ENCODE data around the gene UBE2V1.

The UBE2V1 gene

DNA sequence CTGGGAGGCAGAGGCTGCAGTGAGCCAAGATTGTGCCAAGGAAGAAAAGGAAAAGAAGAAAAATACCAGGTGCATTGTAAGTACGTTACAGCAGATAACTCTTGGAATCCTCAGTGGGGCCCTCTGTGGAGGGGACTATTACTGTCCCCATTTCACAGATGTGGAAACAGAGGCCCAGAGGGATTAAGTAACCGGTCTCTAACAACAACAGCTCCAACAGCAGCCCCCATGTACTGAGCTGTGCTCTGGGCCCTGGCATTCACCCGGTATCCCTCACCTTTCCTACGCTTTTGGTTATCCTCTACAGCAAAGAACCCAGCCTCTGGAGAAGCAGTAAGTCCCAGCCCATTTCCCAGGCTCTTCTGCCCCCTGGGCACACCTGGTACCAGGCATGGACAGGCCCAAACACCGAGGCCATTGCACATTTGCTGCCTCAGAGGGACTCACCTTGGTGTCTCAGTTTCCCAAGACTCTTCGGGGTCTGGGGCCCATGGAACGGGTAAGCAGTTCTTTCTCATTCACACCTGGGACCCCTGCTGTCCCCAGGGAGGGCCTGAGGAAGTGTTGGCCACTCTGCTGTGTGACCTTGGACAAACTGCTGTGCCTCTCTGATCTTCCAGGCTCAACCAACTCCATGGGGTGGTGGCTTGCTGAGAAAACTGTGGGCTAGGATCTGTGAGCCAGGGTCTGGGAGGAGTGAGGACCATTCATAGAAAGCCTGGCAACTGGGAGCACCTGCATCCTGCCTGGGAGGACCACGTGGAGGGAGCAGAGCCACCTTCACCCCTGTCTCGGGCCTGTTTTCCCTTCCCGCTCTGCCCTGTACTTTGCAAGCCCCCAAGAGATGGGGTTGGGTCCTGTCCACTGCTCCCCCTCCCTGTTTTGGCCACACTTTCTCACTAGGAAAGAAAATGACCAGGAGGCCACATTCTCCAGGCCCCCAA lies 70.3 kb downstream of the UBE2V1 start:
- no peak for DNase-seq

DNA sequence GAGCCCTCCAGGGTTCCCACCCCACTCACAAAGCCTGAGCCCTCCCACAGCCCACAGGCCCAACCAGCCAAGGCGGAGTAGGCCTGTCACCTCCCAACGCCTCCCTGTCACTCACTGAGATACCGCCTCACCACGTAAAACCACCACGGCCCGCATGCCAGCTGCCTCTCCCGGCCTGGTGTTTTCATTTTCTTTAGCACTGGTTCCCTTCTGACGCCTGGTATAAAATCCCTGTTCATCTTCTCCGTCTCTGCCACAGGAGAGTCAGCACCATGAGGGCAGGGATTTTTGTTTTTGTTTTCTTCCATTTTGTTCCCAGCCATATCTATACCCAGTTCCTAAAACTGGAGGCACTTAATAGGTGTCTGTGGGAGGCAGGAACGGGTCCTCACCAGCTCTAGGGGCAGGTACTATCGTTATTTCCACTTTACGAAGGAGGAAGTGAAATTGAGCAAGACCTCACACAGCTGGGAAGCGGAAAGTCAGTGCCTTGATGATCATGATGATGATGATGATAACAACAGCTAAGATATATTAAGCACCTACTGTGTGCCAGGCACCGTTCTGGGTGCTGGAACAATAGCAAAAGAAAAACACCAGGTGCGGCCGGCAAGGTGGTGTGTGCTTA lies 71.6 kb downstream of the UBE2V1 start:
- DNase-seq = no peak

DNA sequence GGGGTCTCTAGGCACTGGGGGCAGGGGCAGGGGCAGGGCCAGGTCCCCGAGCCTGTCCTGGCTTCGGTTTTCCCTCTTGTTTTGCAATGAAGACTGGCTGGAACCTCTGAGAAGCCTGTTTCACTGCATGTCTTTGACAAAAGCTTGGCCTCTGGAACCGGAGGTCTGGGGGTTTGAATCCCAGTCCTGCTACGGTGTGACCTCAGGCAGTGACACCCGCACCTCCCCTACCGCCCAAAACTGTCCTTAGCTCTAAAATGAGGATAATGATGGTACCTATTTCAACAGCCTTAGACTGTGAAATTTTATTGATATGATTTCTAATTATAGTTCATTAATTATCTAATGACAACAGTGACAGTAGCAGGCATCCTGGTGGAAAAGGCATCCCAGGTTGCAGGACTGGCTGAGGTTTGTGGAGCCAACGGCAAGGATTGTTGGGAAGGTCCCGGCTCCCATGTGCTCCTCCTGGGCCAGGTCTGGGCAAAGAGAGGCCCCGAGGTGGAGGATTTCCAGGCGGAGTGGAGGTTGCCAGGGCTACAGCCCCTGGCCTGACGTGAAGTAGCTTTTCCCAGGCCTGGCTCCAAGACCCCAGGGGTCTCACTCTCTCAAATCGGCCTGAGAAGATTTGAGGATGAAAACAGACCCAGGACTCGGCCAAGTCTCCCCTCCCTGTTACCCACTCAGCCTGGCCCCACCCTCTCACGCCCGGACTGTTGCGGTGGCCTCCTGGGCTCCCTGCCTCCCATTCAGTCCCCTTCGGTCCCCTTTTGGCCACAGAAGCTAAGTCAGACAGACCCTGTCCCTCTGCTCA lies 72.3 kb downstream of the UBE2V1 start:
- no peak for DNase-seq

DNA sequence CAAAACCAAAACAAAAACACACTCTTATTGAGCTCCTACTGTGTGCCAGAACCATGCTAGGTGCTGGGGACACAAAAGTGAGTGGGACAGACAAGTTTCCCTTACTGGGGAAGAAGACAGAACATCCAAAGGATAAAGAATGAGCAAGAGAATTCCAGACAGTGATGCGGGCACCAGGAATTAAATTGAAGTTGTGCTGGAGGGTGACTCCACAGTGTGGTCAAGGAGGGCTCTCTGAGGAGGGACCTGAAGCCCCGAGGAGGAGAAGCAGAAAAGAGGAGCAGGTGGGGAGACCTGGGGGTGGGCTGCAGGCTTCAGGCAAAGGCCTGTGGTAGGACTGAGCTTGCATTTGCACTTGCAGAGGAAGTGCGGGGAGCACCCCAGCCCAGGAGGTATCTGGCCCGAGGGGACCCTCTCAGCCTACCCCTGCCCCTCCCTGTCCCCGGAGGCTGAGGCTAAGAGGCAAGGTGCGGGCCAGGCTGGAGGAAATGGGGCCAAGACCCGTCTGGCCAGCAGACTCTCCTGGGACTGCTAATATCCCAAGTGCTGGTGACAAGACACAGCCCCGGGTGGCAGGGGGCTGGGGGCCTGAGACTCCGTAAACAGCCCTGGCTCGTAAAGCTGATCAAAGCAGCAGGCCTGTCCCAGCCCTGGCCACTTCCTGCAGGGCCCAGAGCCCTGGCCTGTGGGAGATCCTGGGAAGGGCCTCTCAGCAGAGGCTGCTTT lies 73.1 kb downstream of the UBE2V1 start:
- DNase-seq = no peak

DNA sequence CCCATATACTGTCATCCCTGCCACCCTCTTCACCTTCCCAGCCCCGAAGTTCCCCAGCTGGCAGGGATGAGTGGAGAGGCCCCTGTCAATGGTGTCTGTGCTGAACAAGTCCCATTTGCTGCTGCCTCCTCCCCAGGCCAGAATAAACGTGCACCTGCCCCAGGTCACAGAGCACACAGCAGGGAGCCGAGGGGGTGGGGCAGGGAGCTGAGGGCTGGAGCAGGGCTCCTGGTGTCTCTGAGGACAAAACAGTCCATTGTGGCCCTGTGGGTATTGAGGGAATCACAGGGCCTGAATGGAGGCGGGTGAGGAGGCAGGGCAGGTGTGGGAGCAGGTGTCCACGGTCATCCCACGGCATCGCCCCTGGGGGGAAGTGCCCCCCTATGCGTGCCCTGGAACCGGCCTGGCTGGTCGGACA lies 74.4 kb downstream of the UBE2V1 start:
- no peak for DNase-seq

DNA sequence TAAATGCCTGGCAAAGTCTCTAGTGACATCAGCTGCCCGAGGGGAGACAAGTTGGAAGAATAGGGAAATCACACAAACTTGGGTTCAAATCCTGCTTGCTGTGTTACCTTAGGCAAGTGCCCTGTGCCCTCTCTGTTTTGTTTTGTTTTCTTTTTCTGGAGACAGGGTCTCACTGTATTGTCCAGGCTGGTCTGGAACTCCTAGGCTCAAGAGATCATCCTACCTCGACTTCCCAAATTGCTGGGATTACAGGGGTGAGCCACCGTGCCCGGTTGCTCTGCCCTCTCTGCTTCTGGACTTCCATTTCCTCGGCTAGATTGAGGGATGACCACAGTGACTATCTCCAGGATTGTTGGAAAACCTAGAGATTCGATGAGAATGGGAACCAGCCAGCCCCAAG lies 74.8 kb downstream of the UBE2V1 start:
- DNase-seq = no peak

DNA sequence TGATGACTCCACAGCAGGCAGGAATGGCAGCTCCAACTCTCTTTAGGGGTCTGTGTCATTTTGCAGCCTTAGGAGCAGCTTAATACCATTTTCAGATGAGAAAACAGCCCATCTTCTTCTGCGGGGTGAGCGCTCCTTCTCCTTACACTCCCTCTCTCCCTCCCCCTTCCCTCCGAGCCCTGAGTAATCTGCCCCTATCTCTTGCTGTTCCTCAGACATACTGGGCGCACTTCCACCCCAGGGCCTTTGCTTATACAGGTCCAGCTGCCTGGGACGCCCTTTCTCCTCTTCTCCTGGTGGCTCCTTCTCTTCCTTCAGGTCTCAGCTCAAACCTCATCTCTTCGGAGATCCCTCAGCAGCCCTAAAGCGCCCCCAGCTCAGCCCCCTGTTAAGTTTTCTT lies 75.4 kb downstream of the UBE2V1 start:
- DNase-seq = no peak

DNA sequence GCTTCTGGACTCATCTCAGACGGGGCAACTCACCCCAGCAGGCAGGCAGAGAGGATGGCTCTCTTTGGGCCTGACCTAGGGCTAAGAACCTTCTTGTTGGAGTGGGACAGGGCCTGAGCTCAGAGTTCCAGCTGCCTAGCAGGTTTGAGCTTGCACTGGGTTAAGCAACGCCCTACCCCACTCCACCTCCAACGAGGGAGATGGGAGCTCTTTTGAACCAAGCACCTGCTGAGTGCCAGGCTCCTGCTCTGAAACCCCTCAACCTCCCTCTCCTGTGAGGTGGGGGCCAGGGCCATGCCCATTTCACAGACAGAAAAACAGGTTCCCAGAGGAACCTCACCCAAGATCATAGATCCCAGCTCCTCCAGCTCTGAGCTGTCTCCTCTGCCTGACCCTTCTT lies 75.8 kb downstream of the UBE2V1 start:
- no peak for DNase-seq

DNA sequence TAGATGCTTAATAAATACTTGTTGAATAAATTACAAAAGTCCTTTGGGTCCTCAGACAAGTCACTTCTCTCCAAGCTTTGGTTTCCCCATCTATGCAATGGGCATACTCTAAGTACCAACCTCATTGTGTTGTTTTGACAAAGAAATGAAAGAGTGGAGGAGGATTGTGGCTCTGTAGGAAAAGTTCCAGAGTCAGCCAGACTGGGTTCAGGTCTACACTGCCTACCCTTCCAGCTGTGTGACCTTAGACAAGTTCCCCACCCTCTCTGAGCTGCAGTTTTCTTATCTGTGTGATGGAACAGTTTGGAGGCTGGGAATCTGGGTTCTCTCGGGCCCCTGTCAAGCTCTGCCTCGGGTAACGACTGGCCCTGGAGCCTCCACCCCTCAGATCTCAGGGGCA lies 76.2 kb downstream of the UBE2V1 start:
- no peak for DNase-seq

DNA sequence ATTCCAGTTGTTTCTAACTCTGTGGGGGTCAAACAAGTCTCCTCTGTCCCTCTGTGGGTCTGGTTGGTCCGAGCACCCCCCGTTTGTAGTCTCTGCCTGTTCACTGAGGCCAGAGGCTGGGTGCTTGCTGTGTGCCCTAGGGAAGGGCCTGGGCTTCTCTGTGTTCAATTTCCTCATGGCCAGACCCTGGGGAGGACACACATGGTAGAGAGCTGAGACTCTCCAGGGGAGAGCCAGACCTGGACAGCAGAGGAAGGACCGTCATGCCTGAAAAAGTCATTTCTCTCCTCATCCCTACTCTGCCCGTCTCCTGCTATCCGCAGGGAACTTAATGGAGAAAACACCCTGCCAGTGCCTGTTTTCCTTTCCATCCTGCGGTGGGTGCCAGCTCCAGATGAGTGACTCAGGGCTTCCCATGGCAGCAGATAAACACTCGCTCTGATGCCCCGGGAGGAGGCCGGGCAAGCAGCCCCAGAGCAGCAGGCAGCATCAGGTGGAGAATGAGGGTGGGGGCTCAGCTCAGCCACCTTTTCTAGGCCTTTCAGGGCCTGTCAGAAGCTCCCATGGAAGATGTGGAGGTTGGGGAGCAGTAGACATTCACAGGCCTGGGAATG lies 78.3 kb downstream of the UBE2V1 start:
- DNase-seq = no peak

DNA sequence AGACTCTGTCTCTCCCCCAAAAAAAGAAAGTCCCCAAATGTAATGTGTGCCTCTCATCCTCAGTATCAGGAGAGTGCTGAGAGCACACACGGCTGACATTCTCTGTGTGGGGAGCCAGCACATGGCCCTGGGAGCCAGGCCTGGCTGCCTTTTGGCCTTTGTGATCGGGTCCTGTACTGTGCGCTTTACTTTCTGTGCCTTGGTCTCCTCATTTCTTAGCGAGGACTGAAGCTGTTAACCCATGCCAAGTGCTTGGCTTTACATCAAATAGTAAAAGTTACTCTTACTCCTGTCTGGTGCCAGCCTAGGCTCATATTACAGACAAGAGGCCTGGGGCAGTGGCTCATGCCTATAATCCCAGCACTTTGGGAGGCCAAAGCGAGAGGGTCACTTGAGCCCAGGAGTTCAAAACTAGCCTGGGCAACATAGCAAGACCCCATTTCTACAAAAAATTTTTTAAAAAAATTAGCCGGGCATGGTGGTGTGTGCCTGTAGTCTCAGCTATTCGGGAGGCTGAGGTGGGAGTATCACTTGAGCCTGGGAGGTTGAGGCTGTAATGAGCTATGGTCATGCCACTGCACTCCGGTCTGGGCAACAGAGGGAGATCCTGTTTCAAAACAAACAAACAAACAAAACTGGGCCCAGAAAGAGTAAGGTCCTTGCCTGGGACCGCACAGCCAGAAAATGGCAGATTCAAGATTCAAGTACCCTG lies 79.8 kb downstream of the UBE2V1 start:
- no peak for DNase-seq

All from CD4-positive, alpha-beta T cell treated with Interleukin-10 for 1 hour (primary cell).